ENCODE measurements around the gene DCLRE1A. TPM values are rescaled to one million over a fixed set of nuclear protein-coding genes. Genes with fewer than 3 reads are reported as not detected.

DCLRE1A gene
- total RNA-seq, 3 donors from 2014 or later: 10.8 to 11.9 (median 11.7) TPM

- peaks cover 22% of the 10 kb centered on the region for H3K27me3 Mint-ChIP-seq (ENCODE audit: low read depth)
- no peak overlapping the region for H3K4me3 Mint-ChIP-seq
- ATAC-seq (no peak), DNase-seq (no peak)
- no peaks in the 10 kb centered on the region for H3K36me3 Mint-ChIP-seq (ENCODE audit: insufficient read depth)
- no peaks in the 10 kb centered on the region for H3K4me1 Mint-ChIP-seq (ENCODE audit: low read depth)
- no peaks in the 10 kb centered on the region for H3K9me3 Mint-ChIP-seq
Observed at GRCh38 chr10:113791691-113792090, 62.2 kb downstream of the DCLRE1A start.

DNA sequence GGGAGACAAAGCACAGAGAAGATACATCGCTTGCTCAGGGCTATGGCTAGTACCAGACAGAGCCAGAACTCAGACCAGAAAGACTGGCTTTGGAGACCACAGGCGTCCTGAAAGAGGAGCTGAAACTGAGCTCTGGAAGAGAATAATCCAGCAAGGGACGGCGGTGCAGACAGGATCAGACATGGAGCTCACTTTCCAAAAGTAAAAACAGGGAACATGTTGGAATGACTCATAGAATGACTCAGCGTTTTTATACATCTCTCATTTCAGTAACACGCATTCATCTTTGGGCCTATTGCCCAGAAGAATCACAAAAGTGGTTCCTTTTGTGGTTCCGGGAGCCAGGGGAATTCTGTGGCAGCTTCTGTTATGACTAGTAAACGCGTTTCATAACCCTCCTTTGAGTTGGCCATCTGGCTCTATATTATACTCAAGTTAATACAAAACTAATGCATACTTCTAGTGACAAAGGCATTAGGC is 65.2 kb downstream of the DCLRE1A start:
- ATAC-seq (no peak), DNase-seq (no peak)
- no peaks in the 10 kb centered on the region for H3K36me3 Mint-ChIP-seq (ENCODE audit: insufficient read depth)
- no peaks in the 10 kb centered on the region for H3K4me1 Mint-ChIP-seq (ENCODE audit: low read depth)
- no peak overlapping the region for H3K4me3 Mint-ChIP-seq
- H3K9me3 Mint-ChIP-seq: no peaks in the 10 kb centered on the region
- peaks cover 8% of the 10 kb centered on the region for H3K27me3 Mint-ChIP-seq (ENCODE audit: low read depth)

Other genes starting within 250 kb of the DCLRE1A start
- gene NRAP, start 190.0 kb downstream of the DCLRE1A start, total RNA-seq: not detected
- 10 to 100 TPM in 1 of 3 donors, 1 to 10 TPM in 2; 7.7 to 12.1 (median 9.8) TPM for gene CASP7, start 174.2 kb downstream of the DCLRE1A start, total RNA-seq
- gene PLEKHS1, start 102.4 kb downstream of the DCLRE1A start, total RNA-seq: not detected
- 10 to 100 TPM; 19.9 to 23.5 (median 20.8) TPM for gene NHLRC2, start 579 bp upstream of the DCLRE1A start, total RNA-seq
- gene ADRB1, start 189.8 kb upstream of the DCLRE1A start, total RNA-seq: under 1 TPM in 2 of 3 donors, not detected in 1; 0.05 to 0.20 TPM

Measured in activated T-cell treated with anti-CD3 and anti-CD28 coated beads, Interleukin-2, amount 50 U/mL, for 4 hours (primary cell).